HepG2 (cell line): Measurements from ENCODE around the gene SMNDC1. TPM values are rescaled to one million over a fixed set of nuclear protein-coding genes. Genes with fewer than 3 reads are reported as not detected.

Experiments
- ATAC-seq: fragments of 200-7000 bp; cut with Tn5 transposase; 3 replicates; pipeline ENCODE4 v1.9.1; 2020; ENCODE audit warnings: mild to moderate bottlenecking, moderate library complexity
- BruUV-seq: library from RNA; stranded (reverse); fragments of 400-500 nt; replicated peaks from 2 replicates; lab custom pipeline; 2021; lab: Mats Ljungman, UMichigan
- CTCF ChIA-PET: fragments of 300-600 bp; formaldehyde crosslinking; extraction: SDS; loops from one replicate; lab custom pipeline; 2021; ENCODE audit warnings: low total read pairs, inconsistent platforms, low intra/inter-chr PET ratio; lab: Yijun Ruan, JAX
- POLR2A ChIA-PET: fragments of 350-600 bp; sonication (Branson Sonifier 250); formaldehyde crosslinking; loops from one replicate; lab custom pipeline; 2020; ENCODE audit warnings: antibody characterized with exemption, inconsistent platforms; lab: Yijun Ruan, JAX
- DNase-seq: peaks from one replicate; pipeline ENCODE4 v3.0.0-alpha.2; 2015; ENCODE audit warnings: low spot score
- FAIRE-seq: peaks from 3 replicates; lab custom pipeline; 2011; peaks lifted over from hg19 to GRCh38; lab: Jason Lieb, UNC
- H2AFZ ChIP-seq: one replicate; pipeline ENCODE4 v1.6.1; 2011; ENCODE audit warnings: low read length, inconsistent platforms
- H3K27ac ChIP-seq: fragments of 300-600 bp; 3 replicates; pipeline ENCODE4 v1.8.0; 2011; ENCODE audit warnings: mixed run types, mild to moderate bottlenecking, mixed read lengths, low read length, inconsistent platforms; ENCODE audit not compliant: insufficient read depth; ENCODE audit errors: extremely low read length
- H3K27me3 ChIP-seq, 2 experiments: fragments of 200-600 bp in 1 of 2; 2 replicates in 1 of 2; 3 replicates in 1 of 2; pipeline versions ENCODE4 v1.6.0 to v1.8.0; 2011; ENCODE audit warnings: low read length in 2 of 2, mild to moderate bottlenecking in 2 of 2, moderate library complexity in 2 of 2, inconsistent platforms in 1 of 2; ENCODE audit not compliant: insufficient read depth in 2 of 2, control insufficient read depth in 1 of 2
- H3K36me3 ChIP-seq, 2 experiments: fragments of 200-600 bp in 1 of 2; replicated peaks in 1 of 2; 2 replicates in 1 of 2; 3 replicates in 1 of 2; pipeline versions ENCODE4 v1.5.1 to v1.8.0; 2011; ENCODE audit warnings: low read length in 2 of 2, inconsistent platforms in 1 of 2; ENCODE audit not compliant: insufficient read depth in 2 of 2, control insufficient read depth in 1 of 2
- H3K4me1 ChIP-seq: 2 replicates; pipeline ENCODE4 v1.5.1; 2012; ENCODE audit warnings: low read length, inconsistent platforms; ENCODE audit not compliant: insufficient read depth
- H3K4me2 ChIP-seq: 2 replicates; pipeline ENCODE4 v1.6.0; 2011; ENCODE audit warnings: low read depth, low read length, inconsistent platforms
- H3K4me3 ChIP-seq, 3 experiments: fragments of 200-600 bp in 1 of 3; sonication (generic), shearing (Covaris generic) in 1 of 3; replicated peaks in 1 of 3; 2 replicates each; pipeline ENCODE4 v1.5.1; 2011 to 2016; ENCODE audit warnings: low read length in 3 of 3, inconsistent platforms in 2 of 3, low read depth in 2 of 3, mild to moderate bottlenecking in 2 of 3, control low read depth in 1 of 3, mixed read lengths in 1 of 3; ENCODE audit not compliant: insufficient read depth in 1 of 3
- H3K79me2 ChIP-seq: one replicate; pipeline ENCODE4 v1.6.1; 2011; ENCODE audit warnings: low read length, inconsistent platforms; ENCODE audit not compliant: insufficient read depth
- H3K9ac ChIP-seq: 2 replicates; pipeline ENCODE4 v1.6.0; 2011; ENCODE audit warnings: mild to moderate bottlenecking, low read depth, low read length, inconsistent platforms; ENCODE audit not compliant: insufficient read depth
- H3K9me3 ChIP-seq: 2 replicates; pipeline ENCODE4 v1.5.1; 2012; ENCODE audit warnings: mild to moderate bottlenecking, low read length
- H4K20me1 ChIP-seq: 2 replicates; pipeline ENCODE4 v1.6.0; 2011; ENCODE audit warnings: inconsistent platforms, mild to moderate bottlenecking, low read length, moderate library complexity; ENCODE audit not compliant: insufficient read depth
- HDAC1 ChIP-seq: sonication (generic); formaldehyde crosslinking; IDR thresholded peaks from 2 replicates; pipeline ENCODE4 v1.5.1; 2020; ENCODE audit warnings: mild to moderate bottlenecking, missing genetic modification reagents
- NCOA1 ChIP-seq: sonication (generic); formaldehyde crosslinking; IDR thresholded peaks from 2 replicates; pipeline ENCODE4 v1.9.0; 2021; ENCODE audit warnings: missing genetic modification reagents
- PCBP1 ChIP-seq: fragments of 200-400 bp; formaldehyde crosslinking; IDR thresholded peaks from 2 replicates; pipeline ENCODE4 v1.6.1; 2017; ENCODE audit warnings: mild to moderate bottlenecking, low read depth, low read length, borderline replicate concordance
- SPEN ChIP-seq: sonication (generic); formaldehyde crosslinking; IDR thresholded peaks from 2 replicates; pipeline ENCODE4 v1.5.1; 2020; ENCODE audit warnings: low read depth, mild to moderate bottlenecking, missing genetic modification reagents
- ZNF232 ChIP-seq: sonication (generic); formaldehyde crosslinking; IDR thresholded peaks from 2 replicates; pipeline ENCODE4 v1.4.0; 2020; ENCODE audit warnings: missing genetic modification reagents, borderline replicate concordance
- ZSCAN30 ChIP-seq: sonication (generic); formaldehyde crosslinking; IDR thresholded peaks from 2 replicates; pipeline ENCODE4 v1.5.0; 2020; ENCODE audit warnings: mild to moderate bottlenecking, missing genetic modification reagents
- WGBS: methylation state at CpG from one replicate; pipeline ENCODE4 v1.1.6; 2017; ENCODE audit warnings: low lambda C conversion rate; 5-methylcytosine and 5-hydroxymethylcytosine counted together
- in situ Hi-C: cut with HindIII; loops from 2 replicates; pipeline ENCODE4 v1.10.0; 2017; ENCODE audit warnings: low pct_unique_long_range_greater_than_20kb; ENCODE audit not compliant: extremely low pct_ligation_motif_present
- intact Hi-C: fragments of 100-400 bp; cut with micrococcal nuclease; formaldehyde crosslinking; loops from one replicate; pipeline ENCODE4 v1.10.0; 2022; ENCODE audit not compliant: unreplicated experiment
- polyA plus RNA-seq, 8 experiments: library from polyadenylated mRNA; depleted of rRNA in 3 of 8; stranded (reverse) in 7 of 8; unstranded in 1 of 8; fragments of >200 nt; fragmentation: Illumina TruSeq in 4 of 8; extraction: Trizol in 4 of 8; gene quantifications; 2 replicates each; pipeline versions ENCODE4 v1.2.1 to v1.2.3, GENCODE V29; 2011 to 2016; ENCODE audit warnings: low read depth in 4 of 8, missing spikeins in 1 of 8, mixed read lengths in 1 of 8; ENCODE audit not compliant: insufficient read depth in 1 of 8
- total RNA-seq, 5 experiments: library from RNA; depleted of rRNA; stranded (reverse); fragments of >200 nt; fragmentation: Illumina TruSeq; extraction: Trizol; gene quantifications; 2 replicates each; pipeline ENCODE4 v1.2.3, GENCODE V29; 2016; ENCODE audit warnings: low read depth in 1 of 5
- TF ChIP-seq, protein P1 (sequence below): sonication (generic); formaldehyde crosslinking; IDR thresholded peaks from 2 replicates; pipeline ENCODE4 v1.4.0; 2020; ENCODE audit warnings: missing genetic modification reagents
- TF ChIP-seq, protein P2 (sequence below): sonication (generic); formaldehyde crosslinking; IDR thresholded peaks from 2 replicates; pipeline ENCODE4 v1.4.0; 2020; ENCODE audit warnings: missing genetic modification reagents, mild to moderate bottlenecking, borderline replicate concordance
- TF ChIP-seq, protein P3 (sequence below): sonication (generic); formaldehyde crosslinking; IDR thresholded peaks from 2 replicates; pipeline ENCODE4 v1.4.0; 2020; ENCODE audit warnings: missing genetic modification reagents
- TF ChIP-seq, protein P4 (sequence below): sonication (generic); formaldehyde crosslinking; IDR thresholded peaks from 2 replicates; pipeline ENCODE4 v1.8.0; 2022; ENCODE audit warnings: missing genetic modification reagents, mild to moderate bottlenecking, inconsistent platforms, borderline replicate concordance
- TF ChIP-seq, protein P5 (sequence below): sonication (generic); formaldehyde crosslinking; IDR thresholded peaks from 2 replicates; pipeline ENCODE4 v1.4.0; 2020; ENCODE audit warnings: missing genetic modification reagents

SMNDC1 gene
- total and polyA plus RNA-seq, 2 of the 13 experiments (the other 11 are each of a cell fraction or from before 2014, with no cell fraction given) = 7.8 to 8.9 TPM

DNA sequence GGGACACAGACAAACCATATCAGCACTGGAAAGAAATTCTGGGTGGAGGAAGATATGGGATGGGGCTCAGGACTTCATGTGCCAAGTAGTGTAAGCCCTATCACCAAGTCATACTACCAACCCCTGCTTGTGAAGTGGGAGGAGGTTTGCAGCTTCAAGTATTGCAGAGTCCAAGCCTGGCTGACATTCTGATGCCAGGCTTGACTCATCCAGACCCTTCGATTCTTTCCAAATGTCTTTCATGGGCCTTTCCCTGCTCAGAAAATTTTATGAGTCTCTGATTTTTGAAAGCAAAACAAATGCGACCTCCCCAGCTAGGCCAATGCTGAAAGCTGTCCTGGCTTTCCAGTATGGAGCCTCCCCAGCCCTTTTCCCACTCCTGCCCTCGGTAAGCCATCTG, 45.1 kb upstream of the SMNDC1 start (continued):
- TF ChIP-seq, protein P1, sequence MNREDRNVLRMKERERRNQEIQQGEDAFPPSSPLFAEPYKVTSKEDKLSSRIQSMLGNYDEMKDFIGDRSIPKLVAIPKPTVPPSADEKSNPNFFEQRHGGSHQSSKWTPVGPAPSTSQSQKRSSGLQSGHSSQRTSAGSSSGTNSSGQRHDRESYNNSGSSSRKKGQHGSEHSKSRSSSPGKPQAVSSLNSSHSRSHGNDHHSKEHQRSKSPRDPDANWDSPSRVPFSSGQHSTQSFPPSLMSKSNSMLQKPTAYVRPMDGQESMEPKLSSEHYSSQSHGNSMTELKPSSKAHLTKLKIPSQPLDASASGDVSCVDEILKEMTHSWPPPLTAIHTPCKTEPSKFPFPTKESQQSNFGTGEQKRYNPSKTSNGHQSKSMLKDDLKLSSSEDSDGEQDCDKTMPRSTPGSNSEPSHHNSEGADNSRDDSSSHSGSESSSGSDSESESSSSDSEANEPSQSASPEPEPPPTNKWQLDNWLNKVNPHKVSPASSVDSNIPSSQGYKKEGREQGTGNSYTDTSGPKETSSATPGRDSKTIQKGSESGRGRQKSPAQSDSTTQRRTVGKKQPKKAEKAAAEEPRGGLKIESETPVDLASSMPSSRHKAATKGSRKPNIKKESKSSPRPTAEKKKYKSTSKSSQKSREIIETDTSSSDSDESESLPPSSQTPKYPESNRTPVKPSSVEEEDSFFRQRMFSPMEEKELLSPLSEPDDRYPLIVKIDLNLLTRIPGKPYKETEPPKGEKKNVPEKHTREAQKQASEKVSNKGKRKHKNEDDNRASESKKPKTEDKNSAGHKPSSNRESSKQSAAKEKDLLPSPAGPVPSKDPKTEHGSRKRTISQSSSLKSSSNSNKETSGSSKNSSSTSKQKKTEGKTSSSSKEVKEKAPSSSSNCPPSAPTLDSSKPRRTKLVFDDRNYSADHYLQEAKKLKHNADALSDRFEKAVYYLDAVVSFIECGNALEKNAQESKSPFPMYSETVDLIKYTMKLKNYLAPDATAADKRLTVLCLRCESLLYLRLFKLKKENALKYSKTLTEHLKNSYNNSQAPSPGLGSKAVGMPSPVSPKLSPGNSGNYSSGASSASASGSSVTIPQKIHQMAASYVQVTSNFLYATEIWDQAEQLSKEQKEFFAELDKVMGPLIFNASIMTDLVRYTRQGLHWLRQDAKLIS (CRISPR knock-in tag) = no peak
- no peak for TF ChIP-seq HDAC1 (CRISPR knock-in tag)

DNA sequence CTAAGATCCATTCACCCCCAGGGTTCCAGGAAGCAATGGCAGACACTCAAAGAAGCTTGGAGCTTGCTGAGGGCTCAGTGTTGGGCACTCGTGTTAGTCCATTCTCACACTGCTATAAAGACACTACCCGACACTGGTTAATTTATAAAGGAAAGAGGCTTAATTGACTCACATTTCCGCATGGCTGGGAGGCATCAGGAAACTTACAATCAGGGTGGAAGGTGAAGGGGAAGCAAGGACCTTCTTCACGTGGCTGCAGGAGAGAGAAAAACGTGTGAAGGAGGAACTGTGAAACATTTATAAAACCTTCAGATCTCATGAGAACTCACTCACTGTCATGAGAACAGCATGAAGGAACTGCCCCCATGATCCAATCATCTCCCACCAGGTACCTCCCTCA, 44.7 kb upstream of the SMNDC1 start:
- H3K9ac ChIP-seq = no peak overlapping the region
- DNase-seq (no peak), ATAC-seq (no peak), FAIRE-seq (no peak)
- CTCF ChIA-PET = no interaction called here
- POLR2A ChIA-PET = no interaction called here
- H3K79me2 ChIP-seq = no peaks in the 10 kb centered on the region
- no peak overlapping the region for H3K4me2 ChIP-seq
- no peak overlapping the region for H3K27ac ChIP-seq
- in situ Hi-C loops = no loop called here
- no peaks in the 10 kb centered on the region for H4K20me1 ChIP-seq
- no TSS peak for BruUV-seq
- H3K4me3 ChIP-seq = no peak overlapping the region
- no peaks in the 10 kb centered on the region for H3K36me3 ChIP-seq
- intact Hi-C loops = no loop called here
- peaks cover 0 to 7% of the 10 kb centered on the region in 2 experiments; a peak in 1 of 5 replicates for H3K27me3 ChIP-seq
- no peak overlapping the region for H2AFZ ChIP-seq
- no peaks in the 10 kb centered on the region for H3K9me3 ChIP-seq
- 1% methylated on average over 5 of the region's 5 CpGs for WGBS
- H3K4me1 ChIP-seq = no peaks in the 10 kb centered on the region
- no peak for TF ChIP-seq NCOA1 (CRISPR knock-in tag)
- no peak for TF ChIP-seq PCBP1
- no peak for TF ChIP-seq ZNF232 (CRISPR knock-in tag)
- TF ChIP-seq SPEN = no peak
- TF ChIP-seq, protein P2, sequence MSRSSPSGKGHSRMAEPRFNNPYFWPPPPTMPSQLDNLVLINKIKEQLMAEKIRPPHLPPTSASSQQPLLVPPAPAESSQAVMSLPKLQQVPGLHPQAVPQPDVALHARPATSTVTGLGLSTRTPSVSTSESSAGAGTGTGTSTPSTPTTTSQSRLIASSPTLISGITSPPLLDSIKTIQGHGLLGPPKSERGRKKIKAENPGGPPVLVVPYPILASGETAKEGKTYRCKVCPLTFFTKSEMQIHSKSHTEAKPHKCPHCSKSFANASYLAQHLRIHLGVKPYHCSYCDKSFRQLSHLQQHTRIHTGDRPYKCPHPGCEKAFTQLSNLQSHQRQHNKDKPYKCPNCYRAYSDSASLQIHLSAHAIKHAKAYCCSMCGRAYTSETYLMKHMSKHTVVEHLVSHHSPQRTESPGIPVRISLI = no peak
- TF ChIP-seq, protein P3, sequence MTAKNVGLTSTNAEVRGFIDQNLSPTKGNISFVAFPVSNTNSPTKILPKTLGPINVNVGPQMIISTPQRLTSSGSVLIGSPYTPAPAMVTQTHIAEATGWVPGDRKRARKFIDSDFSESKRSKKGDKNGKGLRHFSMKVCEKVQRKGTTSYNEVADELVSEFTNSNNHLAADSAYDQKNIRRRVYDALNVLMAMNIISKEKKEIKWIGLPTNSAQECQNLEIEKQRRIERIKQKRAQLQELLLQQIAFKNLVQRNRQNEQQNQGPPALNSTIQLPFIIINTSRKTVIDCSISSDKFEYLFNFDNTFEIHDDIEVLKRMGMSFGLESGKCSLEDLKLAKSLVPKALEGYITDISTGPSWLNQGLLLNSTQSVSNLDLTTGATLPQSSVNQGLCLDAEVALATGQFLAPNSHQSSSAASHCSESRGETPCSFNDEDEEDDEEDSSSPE (CRISPR knock-in tag) = no peak
- no peak for TF ChIP-seq ZSCAN30 (CRISPR knock-in tag)
- TF ChIP-seq, protein P4, sequence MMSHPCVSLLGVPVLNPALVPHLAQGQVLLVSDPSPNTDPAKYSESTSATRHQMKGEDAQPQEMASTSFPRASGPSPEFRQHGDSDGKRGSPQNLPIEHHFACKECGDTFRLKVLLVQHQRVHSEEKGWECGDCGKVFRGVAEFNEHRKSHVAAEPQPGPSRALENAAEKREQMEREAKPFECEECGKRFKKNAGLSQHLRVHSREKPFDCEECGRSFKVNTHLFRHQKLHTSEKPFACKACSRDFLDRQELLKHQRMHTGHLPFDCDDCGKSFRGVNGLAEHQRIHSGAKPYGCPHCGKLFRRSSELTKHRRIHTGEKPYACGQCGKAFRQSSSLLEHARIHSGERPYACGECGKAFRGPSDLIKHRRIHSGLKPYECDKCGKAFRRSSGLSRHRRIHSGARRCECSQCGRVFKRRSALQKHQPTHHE (CRISPR knock-in tag) = no peak
- TF ChIP-seq, protein P5, sequence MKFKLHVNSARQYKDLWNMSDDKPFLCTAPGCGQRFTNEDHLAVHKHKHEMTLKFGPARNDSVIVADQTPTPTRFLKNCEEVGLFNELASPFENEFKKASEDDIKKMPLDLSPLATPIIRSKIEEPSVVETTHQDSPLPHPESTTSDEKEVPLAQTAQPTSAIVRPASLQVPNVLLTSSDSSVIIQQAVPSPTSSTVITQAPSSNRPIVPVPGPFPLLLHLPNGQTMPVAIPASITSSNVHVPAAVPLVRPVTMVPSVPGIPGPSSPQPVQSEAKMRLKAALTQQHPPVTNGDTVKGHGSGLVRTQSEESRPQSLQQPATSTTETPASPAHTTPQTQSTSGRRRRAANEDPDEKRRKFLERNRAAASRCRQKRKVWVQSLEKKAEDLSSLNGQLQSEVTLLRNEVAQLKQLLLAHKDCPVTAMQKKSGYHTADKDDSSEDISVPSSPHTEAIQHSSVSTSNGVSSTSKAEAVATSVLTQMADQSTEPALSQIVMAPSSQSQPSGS (CRISPR knock-in tag) = no peak
